GM12878 (cell line): ENCODE results near the gene C12orf60. TPM values are rescaled to one million over a fixed set of nuclear protein-coding genes. Genes with fewer than 3 reads are reported as not detected.

Source experiments
- ATAC-seq: fragments of 200-7000 bp; cut with Tn5 transposase; 3 replicates; pipeline ENCODE4 v1.9.1; 2020; ENCODE audit warnings: mild to moderate bottlenecking, moderate library complexity
- BruUV-seq: library from RNA; stranded (reverse); fragments of 400-500 nt; replicated peaks from 2 replicates; lab custom pipeline; 2021; lab: Mats Ljungman, UMichigan
- CTCF ChIA-PET: fragments of 300-600 bp; sonication (Branson Sonifier 250); formaldehyde crosslinking; extraction: SDS; loops from one replicate; lab custom pipeline; 2021; ENCODE audit warnings: inconsistent platforms; lab: Yijun Ruan, JAX
- POLR2A ChIA-PET: fragments of 350-600 bp; formaldehyde crosslinking; extraction: SDS; loops from one replicate; lab custom pipeline; 2021; ENCODE audit warnings: inconsistent platforms; lab: Charles Lee
- RAD21 ChIA-PET: fragments of 300-600 bp; sonication (Branson Sonifier 250); formaldehyde crosslinking; loops from one replicate; lab custom pipeline; 2023; ENCODE audit warnings: antibody characterized with exemption; ENCODE audit not compliant: unreplicated experiment; lab: Charles Lee
- SMC1A ChIA-PET: fragments of 300-600 bp; sonication (Branson Sonifier 250); formaldehyde crosslinking; loops from one replicate; lab custom pipeline; 2023; ENCODE audit not compliant: unreplicated experiment, uncharacterized antibody; lab: Charles Lee
- DNase-seq: peaks from one replicate; pipeline ENCODE4 v3.0.0-alpha.2; 2011; ENCODE audit warnings: low read depth, low spot score
- FAIRE-seq: peaks from 3 replicates; lab custom pipeline; 2011; peaks lifted over from hg19 to GRCh38; lab: Jason Lieb, UNC
- H2AFZ ChIP-seq: 2 replicates; pipeline ENCODE4 v1.6.0; 2011; ENCODE audit warnings: low read depth, low read length, control low read depth; ENCODE audit not compliant: control insufficient read depth
- H3K27ac ChIP-seq: 2 replicates; pipeline ENCODE4 v1.5.1; 2011; ENCODE audit warnings: control low read depth; ENCODE audit not compliant: control insufficient read depth, insufficient read depth
- H3K27me3 ChIP-seq, 2 experiments: replicated peaks in 1 of 2; 2 replicates each; pipeline versions ENCODE4 v1.6.0 to v1.6.1; 2011; ENCODE audit warnings: low read length in 1 of 2; ENCODE audit not compliant: control insufficient read depth in 2 of 2, insufficient read depth in 2 of 2
- H3K36me3 ChIP-seq, 2 experiments: 2 replicates each; pipeline ENCODE4 v1.5.1; 2011; ENCODE audit warnings: low read length in 1 of 2; ENCODE audit not compliant: control insufficient read depth in 2 of 2, insufficient read depth in 2 of 2
- H3K4me1 ChIP-seq: 2 replicates; pipeline ENCODE4 v1.6.1; 2011; ENCODE audit warnings: mild to moderate bottlenecking, low read length, moderate library complexity, mixed read lengths; ENCODE audit not compliant: control insufficient read depth, insufficient read depth
- H3K4me2 ChIP-seq: 2 replicates; pipeline ENCODE4 v1.6.0; 2011; ENCODE audit warnings: control low read depth; ENCODE audit not compliant: control insufficient read depth, insufficient read depth
- H3K4me3 ChIP-seq: fragments of 200-600 bp; sonication (generic); 2 replicates; pipeline ENCODE4 v1.5.1; 2016
- H3K79me2 ChIP-seq: 2 replicates; pipeline ENCODE4 v1.6.0; 2011; ENCODE audit warnings: low read length; ENCODE audit not compliant: control insufficient read depth, insufficient read depth
- H3K9ac ChIP-seq: 2 replicates; pipeline ENCODE4 v1.8.0; 2011; ENCODE audit warnings: low read length, control low read depth, mixed read lengths; ENCODE audit not compliant: control insufficient read depth, insufficient read depth
- H3K9me3 ChIP-seq: replicated peaks from 3 replicates; pipeline ENCODE4 v1.5.1; 2011; ENCODE audit warnings: mild to moderate bottlenecking, low read length; ENCODE audit not compliant: control insufficient read depth, insufficient read depth
- H4K20me1 ChIP-seq: 2 replicates; pipeline ENCODE4 v1.6.0; 2011; ENCODE audit not compliant: control insufficient read depth, insufficient read depth
- BCL11A ChIP-seq: IDR thresholded peaks from 2 replicates; pipeline ENCODE4 v1.6.1; 2011; ENCODE audit warnings: low read depth, low read length
- GABPA ChIP-seq: IDR thresholded peaks from 2 replicates; pipeline ENCODE4 v1.6.1; 2014; ENCODE audit warnings: antibody characterized with exemption, low read depth, mild to moderate bottlenecking, inconsistent platforms
- IKZF1 ChIP-seq: fragments of 450-650 bp; conservative IDR thresholded peaks from 2 replicates; pipeline ENCODE4 v1.6.1; 2017; ENCODE audit warnings: antibody characterized with exemption, mild to moderate bottlenecking
- IRF3 ChIP-seq: fragments of 450-650 bp; IDR thresholded peaks from 2 replicates; pipeline ENCODE4 v1.6.1; 2014; ENCODE audit warnings: mild to moderate bottlenecking
- MAX ChIP-seq: IDR thresholded peaks from 2 replicates; pipeline ENCODE4 v1.6.1; 2012; ENCODE audit warnings: low read depth, low read length, improper control_type of control experiment
- NFYB ChIP-seq: IDR thresholded peaks from 2 replicates; pipeline ENCODE4 v1.6.1; 2011; ENCODE audit warnings: low read depth, mild to moderate bottlenecking, low read length, improper control_type of control experiment, moderate library complexity; ENCODE audit not compliant: insufficient read depth
- NR2C2 ChIP-seq: IDR thresholded peaks from 2 replicates; pipeline ENCODE4 v1.6.1; 2011; ENCODE audit warnings: borderline replicate concordance, low read depth; ENCODE audit not compliant: control insufficient read depth, insufficient read length
- POLR2A ChIP-seq: IDR thresholded peaks from 2 replicates; pipeline ENCODE4 v1.6.1; 2011; ENCODE audit warnings: low read depth, mild to moderate bottlenecking, low read length
- RELA ChIP-seq: fragments of 450-650 bp; IDR thresholded peaks from 2 replicates; pipeline ENCODE4 v1.8.0; 2014; ENCODE audit warnings: borderline replicate concordance; ENCODE audit not compliant: partially characterized antibody
- SMAD5 ChIP-seq: IDR thresholded peaks from 2 replicates; pipeline ENCODE4 v1.6.1; 2016; ENCODE audit warnings: antibody characterized with exemption, low read depth
- SMARCA5 ChIP-seq: fragments of 450-650 bp; IDR thresholded peaks from 2 replicates; pipeline ENCODE4 v1.6.1; 2017; ENCODE audit warnings: mild to moderate bottlenecking
- SPI1 ChIP-seq: IDR thresholded peaks from 2 replicates; pipeline ENCODE4 v1.6.1; 2011; ENCODE audit warnings: low read depth, mild to moderate bottlenecking, low read length, moderate library complexity, borderline replicate concordance; ENCODE audit not compliant: insufficient read depth
- STAT3 ChIP-seq: IDR thresholded peaks from 2 replicates; pipeline ENCODE4 v1.6.1; 2011; ENCODE audit warnings: low read depth, low read length, improper control_type of control experiment
- ZNF592 ChIP-seq: fragments of 450-650 bp; IDR thresholded peaks from 2 replicates; pipeline ENCODE4 v1.6.1; 2017; ENCODE audit warnings: mild to moderate bottlenecking, moderate library complexity
- ZNF687 ChIP-seq: fragments of 450-650 bp; IDR thresholded peaks from 2 replicates; pipeline ENCODE4 v1.6.1; 2017; ENCODE audit warnings: mild to moderate bottlenecking, moderate library complexity
- in situ Hi-C: fragments of 300-500 bp; cut with MboI; formaldehyde crosslinking; loops from 9 replicates; pipeline ENCODE4 v1.14.3; 2018; ENCODE audit warnings: mixed read lengths
- intact Hi-C: fragments of 100-400 bp; cut with micrococcal nuclease; formaldehyde crosslinking; loops from one replicate; pipeline ENCODE4 v1.14.2; 2022; ENCODE audit not compliant: unreplicated experiment
- polyA plus RNA-seq, 11 experiments: library from polyadenylated mRNA; depleted of rRNA in 4 of 11; unstranded in 6 of 11; stranded (reverse) in 5 of 11; fragments of >200 nt; fragmentation: Nextera tagmentation in 4 of 11; fragmentation: Illumina TruSeq in 1 of 11; extraction: Ambion mirVana in 4 of 11; extraction: Trizol in 1 of 11; gene quantifications; 1 replicate in 1 of 11; 2 replicates in 10 of 11; pipeline versions ENCODE4 v1.2.1 to v1.2.3, GENCODE V29; 2011 to 2016; ENCODE audit warnings: inconsistent platforms in 2 of 11, missing spikeins in 2 of 11, low read depth in 1 of 11
- total RNA-seq, 4 experiments: library from RNA; depleted of rRNA in 3 of 4; stranded (reverse); fragments of >200 nt in 3 of 4; fragmentation: Illumina TruSeq in 1 of 4; extraction: Trizol in 1 of 4; gene quantifications; 2 replicates each; pipeline versions ENCODE4 v1.2.1 to v1.2.3, GENCODE V29; 2013 to 2021

C12orf60 gene
- total and polyA plus RNA-seq, 10 of the 15 experiments (the other 5 are each of a cell fraction or from before 2014, with no cell fraction given) = 1.8 to 7.2 (median 3.2) TPM

GRCh38 chr12:14827043-14827442, 23.6 kb downstream of the C12orf60 start (continued):
- TF ChIP-seq ZNF592 (no peak), IKZF1 (no peak)

GRCh38 chr12:14828892-14829291, 25.4 kb downstream of the C12orf60 start:
- no peak for FAIRE-seq
- RAD21 ChIA-PET = no interaction called here
- SMC1A ChIA-PET = interaction anchor here (1.1 to 1.2 kb wide), 2 partner anchors 9 to 27 kb away, joined by 3 read pairs; no protein-coding TSS in a partner anchor
- no TSS peak for BruUV-seq
- no peak overlapping the region for H3K4me3 ChIP-seq
- H2AFZ ChIP-seq = no peak overlapping the region
- H3K36me3 ChIP-seq = no peaks in the 10 kb centered on the region
- DNase-seq = peak; percentile 12
- in situ Hi-C loops (no loop called here), intact Hi-C loops (no loop called here)
- H3K4me1 ChIP-seq = no peaks in the 10 kb centered on the region
- H3K9me3 ChIP-seq = no peaks in the 10 kb centered on the region
- H3K4me2 ChIP-seq = no peak overlapping the region
- H4K20me1 ChIP-seq = no peaks in the 10 kb centered on the region
- no peaks in the 10 kb centered on the region for H3K27me3 ChIP-seq
- POLR2A ChIA-PET = interaction anchor here (0.6 kb wide), 1 partner anchor 34 kb away, joined by 3 read pairs; no protein-coding TSS in a partner anchor
- peak; percentile 98 for ATAC-seq
- no peak overlapping the region for H3K9ac ChIP-seq
- CTCF ChIA-PET = interaction anchor here (0.6 to 1.9 kb wide), 3 partner anchors 17 to 167 kb away, joined by 3 to 7 read pairs (median 5); no protein-coding TSS in a partner anchor
- H3K79me2 ChIP-seq = no peaks in the 10 kb centered on the region
- no peak overlapping the region for H3K27ac ChIP-seq
- TF ChIP-seq ZNF687 (no peak), GABPA (no peak), NFYB (peak; percentile 86), POLR2A (no peak), IRF3 (no peak), RELA (no peak), STAT3 (no peak), BCL11A (no peak), SMAD5 (no peak), NR2C2 (no peak), MAX (no peak), SPI1 (no peak), SMARCA5 (no peak)
